Measurements from ENCODE around the gene POGZ.

DNA sequence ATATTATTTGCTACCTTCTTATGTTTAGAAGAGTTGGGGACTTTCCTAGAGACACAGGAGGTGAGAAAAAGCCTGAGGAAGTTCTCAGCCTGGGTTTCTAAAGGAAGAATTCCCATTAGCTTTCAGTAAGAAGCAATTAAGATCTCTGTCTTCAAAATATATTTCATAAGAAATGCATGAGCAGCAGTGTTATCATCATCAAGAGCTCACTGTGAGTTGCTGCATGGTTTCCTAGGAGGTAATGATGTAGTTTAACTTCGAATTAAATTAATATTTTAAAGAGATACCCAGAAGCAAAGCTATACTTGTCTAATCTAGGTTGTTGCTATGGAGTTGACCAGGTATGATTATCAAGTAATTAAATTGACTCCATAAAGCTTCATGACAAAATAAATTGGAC lies 5.7 kb upstream of the POGZ start:
- TF ChIP-seq, protein P1, sequence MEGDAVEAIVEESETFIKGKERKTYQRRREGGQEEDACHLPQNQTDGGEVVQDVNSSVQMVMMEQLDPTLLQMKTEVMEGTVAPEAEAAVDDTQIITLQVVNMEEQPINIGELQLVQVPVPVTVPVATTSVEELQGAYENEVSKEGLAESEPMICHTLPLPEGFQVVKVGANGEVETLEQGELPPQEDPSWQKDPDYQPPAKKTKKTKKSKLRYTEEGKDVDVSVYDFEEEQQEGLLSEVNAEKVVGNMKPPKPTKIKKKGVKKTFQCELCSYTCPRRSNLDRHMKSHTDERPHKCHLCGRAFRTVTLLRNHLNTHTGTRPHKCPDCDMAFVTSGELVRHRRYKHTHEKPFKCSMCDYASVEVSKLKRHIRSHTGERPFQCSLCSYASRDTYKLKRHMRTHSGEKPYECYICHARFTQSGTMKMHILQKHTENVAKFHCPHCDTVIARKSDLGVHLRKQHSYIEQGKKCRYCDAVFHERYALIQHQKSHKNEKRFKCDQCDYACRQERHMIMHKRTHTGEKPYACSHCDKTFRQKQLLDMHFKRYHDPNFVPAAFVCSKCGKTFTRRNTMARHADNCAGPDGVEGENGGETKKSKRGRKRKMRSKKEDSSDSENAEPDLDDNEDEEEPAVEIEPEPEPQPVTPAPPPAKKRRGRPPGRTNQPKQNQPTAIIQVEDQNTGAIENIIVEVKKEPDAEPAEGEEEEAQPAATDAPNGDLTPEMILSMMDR (IDR thresholded peaks at IDR 0.05) = no peak
- TF ChIP-seq POLR2A (IDR thresholded peaks at IDR 0.05) = no peak

Data from esophagus squamous epithelium (tissue), 4 donors.